ENCODE results near the gene IGHMBP2. TPM values are rescaled to one million over a fixed set of nuclear protein-coding genes. Genes with fewer than 3 reads are reported as not detected.
"Not testable (repeated sequence)": the region's sequence is repeated elsewhere in the genome, so short reads cannot be mapped to it uniquely, and the experiment has no call there.

The IGHMBP2 gene
- total RNA-seq (2014; rRNA removed; shearing (Covaris generic)) = 24.8 and 27.6 TPM in 2 replicates
- polyA plus RNA-seq (2015; cell fraction: cytosol; rRNA removed) = 46.4 and 53.1 TPM in 2 replicates
- 131 and 141 TPM in 2 replicates for polyA plus RNA-seq (2015; cell fraction: nucleus; rRNA removed)

- DNase-seq (ENCODE audit: low read depth, low spot score) = peak; percentile 93
- in situ Hi-C loops (cut with HindIII; ENCODE audit: low pct_unique_long_range_greater_than_20kb, low sequenced_read_pairs) = no loop called here
Observed at GRCh38 chr11:68903288-68904247, at the start of gene IGHMBP2, which contains the start of gene MRPL21. Gene IGHMBP2, plus strand, starts transcription at chr11:68903891. Its CDS starts 62 bp downstream, at chr11:68903953. Gene MRPL21, minus strand, starts transcription at chr11:68903832. Its CDS starts 22 bp downstream, at chr11:68903810.

GRCh38 chr11:68854273-68854958 is 49.3 kb upstream of the IGHMBP2 start:
- DNase-seq (ENCODE audit: low read depth, low spot score) = no peak
- in situ Hi-C loops (cut with HindIII; ENCODE audit: low pct_unique_long_range_greater_than_20kb, low sequenced_read_pairs) = no loop called here

DNA sequence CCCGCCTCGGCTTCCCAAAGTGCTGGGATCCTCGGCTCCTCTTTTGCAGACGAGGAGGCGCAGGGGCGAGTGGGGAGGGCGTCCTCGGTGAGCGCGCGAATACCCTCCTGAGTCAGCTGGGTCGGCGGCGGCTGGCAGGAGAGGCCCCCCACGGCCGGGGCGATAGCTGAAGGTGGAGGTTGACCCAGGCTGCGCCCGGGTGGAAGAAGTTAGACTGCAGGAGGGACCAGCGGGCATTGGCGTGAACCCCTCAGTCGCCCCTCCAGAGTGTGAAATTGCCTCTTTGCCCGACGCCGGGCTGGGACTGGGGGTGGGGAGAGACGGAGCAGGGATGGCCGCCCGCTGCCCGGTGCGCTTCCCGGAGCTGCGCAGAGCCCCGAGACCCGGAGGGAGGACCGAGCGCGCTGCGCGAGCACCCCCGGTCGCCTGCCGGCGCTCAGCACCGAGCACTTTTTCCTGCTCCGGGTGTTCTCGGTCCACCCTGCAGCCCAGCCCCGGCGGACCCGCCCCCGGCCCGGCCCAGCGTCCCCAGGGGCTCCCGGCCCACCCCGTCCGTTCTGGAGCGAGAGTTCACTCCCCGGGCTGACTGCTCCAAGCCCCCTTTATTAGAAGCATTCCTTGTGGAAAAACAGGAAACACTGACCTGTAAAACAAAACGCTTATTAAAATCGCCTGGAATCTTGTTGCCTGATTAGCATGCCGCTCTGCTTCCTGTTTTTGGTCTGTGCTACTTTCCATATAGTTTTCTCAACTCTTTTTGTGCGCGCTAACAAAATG is 48.3 kb upstream of the IGHMBP2 start:
- no peak for DNase-seq (ENCODE audit: low read depth, low spot score)
- in situ Hi-C loops (cut with HindIII; ENCODE audit: low pct_unique_long_range_greater_than_20kb, low sequenced_read_pairs) = no loop called here

DNA sequence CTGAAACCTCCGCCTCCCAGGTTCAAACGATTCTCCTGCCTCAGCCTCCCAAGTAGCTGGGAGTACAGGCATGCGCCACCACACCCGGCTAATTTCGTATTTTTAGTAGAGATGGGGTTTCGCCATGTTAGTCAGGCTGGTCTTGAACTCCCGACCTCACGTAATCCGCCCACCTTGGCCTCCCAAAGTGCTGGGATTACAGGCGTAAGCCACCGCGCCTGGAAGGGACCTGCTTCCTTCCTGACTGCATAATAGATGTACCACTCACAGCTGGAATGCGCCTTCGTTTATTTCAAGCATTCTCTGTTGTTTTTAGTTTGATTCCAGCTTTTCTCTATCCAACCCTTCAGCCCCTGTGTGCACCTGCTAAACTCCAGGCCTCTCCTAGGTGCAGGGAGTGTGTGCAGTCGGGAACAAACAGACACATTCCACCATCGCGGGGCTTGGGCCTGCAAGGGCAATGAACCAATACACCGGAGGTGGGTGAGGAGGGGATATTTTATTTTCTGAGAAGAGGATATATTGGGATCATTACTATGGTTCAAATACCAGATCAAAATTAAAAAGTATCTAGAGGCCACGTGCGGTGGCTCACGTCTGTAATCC is 47.2 kb upstream of the IGHMBP2 start:
- DNase-seq (ENCODE audit: low read depth, low spot score); in situ Hi-C loops (cut with HindIII; ENCODE audit: low pct_unique_long_range_greater_than_20kb, low sequenced_read_pairs): not testable (repeated sequence)

DNA sequence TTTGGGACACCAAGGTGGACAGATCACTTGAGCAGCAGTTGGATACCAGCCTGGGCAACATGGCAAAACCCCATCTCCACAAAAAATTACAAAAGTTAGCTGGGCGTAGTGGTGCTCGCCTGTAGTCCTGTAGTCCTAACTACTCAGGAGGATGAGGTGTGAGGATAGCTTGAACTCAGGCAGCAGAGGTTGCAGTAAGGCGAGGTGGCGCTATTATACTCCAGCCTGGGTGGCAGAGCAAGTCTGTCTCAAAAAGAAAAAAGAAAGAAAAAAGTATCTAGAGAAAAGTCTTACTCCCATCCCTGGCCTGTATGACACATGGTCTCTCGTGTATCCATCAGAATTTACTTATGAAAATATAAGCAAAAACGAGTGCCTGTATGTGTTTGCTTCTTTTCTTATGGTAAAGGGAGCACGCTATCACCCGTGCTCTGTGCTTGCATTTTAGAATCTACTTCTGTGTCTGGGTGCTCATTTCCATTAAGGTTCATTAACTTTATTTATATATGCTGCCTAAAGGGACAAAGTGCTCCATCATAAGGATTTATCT is 46.6 kb upstream of the IGHMBP2 start:
- in situ Hi-C loops (cut with HindIII; ENCODE audit: low pct_unique_long_range_greater_than_20kb, low sequenced_read_pairs) = no loop called here
- DNase-seq (ENCODE audit: low read depth, low spot score) = no peak

DNA sequence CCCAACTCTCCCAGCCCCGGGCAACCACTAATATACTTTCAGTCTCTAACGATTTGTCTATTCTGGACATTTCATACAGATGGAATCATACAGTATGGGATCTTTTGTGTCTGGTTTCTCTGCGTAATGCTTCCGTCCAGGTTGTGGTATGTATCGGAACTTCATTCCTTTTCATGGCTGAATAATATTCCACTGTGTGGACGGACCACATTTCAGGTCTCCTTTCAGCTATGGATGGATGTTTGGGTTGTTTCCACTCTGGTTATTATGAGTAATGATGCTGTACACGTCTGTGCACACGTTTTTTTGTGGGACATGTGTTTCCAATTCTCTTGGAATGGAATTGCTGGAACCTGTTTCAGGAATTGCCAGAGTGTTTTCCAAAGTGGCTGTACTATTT is 44.6 kb upstream of the IGHMBP2 start:
- no peak for DNase-seq (ENCODE audit: low read depth, low spot score)
- in situ Hi-C loops (cut with HindIII; ENCODE audit: low pct_unique_long_range_greater_than_20kb, low sequenced_read_pairs) = no loop called here

DNA sequence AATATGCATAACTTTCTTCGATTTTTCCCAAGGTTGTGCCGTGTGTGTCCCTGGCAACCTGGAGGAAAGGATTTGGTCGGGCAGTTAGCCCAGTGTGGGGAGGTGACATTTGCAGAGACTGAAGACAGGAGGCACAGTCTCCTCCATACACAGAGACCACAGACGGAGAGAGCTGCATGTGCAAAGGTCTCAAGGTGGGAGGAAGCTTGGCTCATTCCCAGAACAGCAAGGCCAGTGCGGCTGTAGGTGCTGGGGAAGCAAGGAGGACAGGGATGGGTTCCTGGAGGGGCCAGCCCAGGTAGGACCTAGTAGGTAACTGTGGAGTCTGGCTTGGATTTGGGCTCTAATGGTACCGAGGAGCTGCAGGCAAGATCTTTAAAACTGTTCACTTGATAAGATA is 41.3 kb upstream of the IGHMBP2 start:
- DNase-seq (ENCODE audit: low read depth, low spot score) = no peak
- in situ Hi-C loops (cut with HindIII; ENCODE audit: low pct_unique_long_range_greater_than_20kb, low sequenced_read_pairs) = no loop called here

DNA sequence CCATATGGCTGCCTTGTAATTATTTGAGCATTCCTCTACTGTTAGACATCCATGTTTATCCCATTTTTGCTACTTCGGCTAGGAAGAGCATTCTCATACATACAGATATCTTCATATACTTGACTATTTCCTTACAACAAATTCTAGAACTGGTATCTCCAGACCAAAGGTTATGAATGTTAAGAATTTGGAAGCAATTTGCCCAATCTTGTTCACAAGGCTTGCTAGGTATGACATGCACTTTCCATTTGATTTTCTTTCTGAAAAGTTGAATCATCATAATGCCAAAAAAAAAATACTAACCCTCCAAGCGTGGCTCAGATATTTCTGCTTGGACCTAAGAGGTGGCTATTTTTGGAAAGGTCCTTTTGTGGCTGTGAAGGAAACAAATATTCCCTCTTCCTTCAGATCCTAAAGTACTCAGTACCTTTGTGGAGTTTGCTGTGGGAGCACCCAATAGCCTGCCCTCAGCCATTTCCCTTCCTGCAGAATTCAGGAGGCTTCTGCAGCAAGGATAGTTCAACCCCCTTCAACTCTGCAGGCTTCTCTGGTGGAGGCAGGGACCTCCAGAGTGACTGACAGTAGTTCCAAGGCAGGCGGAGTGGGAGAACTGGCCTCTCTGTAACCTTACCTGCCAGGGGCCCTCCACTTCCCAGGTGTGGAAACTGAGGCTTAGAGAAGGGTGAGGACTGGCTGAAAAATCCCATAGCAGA is 40.0 kb upstream of the IGHMBP2 start:
- in situ Hi-C loops (cut with HindIII; ENCODE audit: low pct_unique_long_range_greater_than_20kb, low sequenced_read_pairs) = no loop called here
- DNase-seq (ENCODE audit: low read depth, low spot score) = no peak

- DNase-seq (ENCODE audit: low read depth, low spot score) = no peak
- in situ Hi-C loops (cut with HindIII; ENCODE audit: low pct_unique_long_range_greater_than_20kb, low sequenced_read_pairs) = no loop called here
Observed at GRCh38 chr11:68865241-68865640, 38.5 kb upstream of the IGHMBP2 start.

GRCh38 chr11:68867066-68867465 is 36.6 kb upstream of the IGHMBP2 start:
- no peak for DNase-seq (ENCODE audit: low read depth, low spot score)
- in situ Hi-C loops (cut with HindIII; ENCODE audit: low pct_unique_long_range_greater_than_20kb, low sequenced_read_pairs) = no loop called here

DNA sequence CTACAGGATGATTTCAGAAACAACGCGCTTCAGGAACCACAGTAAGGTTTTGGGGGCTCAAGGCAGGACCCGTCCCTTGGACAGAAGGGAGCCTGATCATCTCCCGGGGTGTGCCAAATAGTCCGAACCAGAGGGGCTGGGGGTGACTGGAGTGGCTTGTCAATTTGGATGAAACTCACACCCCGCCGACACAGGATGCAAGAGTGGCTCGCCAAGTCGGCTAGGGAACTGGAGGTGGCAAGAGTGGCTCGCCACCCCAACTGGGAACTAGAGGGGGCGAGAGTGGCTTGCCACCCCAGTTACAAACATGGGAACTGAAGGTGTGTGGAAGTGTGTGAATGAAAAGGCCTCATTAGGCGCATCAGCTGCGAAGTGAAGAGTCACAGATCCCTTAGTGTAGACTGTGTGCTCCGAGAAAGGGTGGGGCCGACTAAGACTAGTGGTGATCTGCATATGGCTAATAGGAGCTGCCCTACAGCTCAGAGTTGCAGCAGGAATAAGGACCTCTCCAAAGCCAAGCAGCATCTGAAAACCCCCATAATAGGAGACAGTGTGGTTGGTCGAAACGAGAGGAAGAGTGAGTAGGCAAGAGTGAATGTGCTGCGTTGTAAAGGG is 35.4 kb upstream of the IGHMBP2 start:
- no peak for DNase-seq (ENCODE audit: low read depth, low spot score)

GRCh38 chr11:68870470-68870869 is 33.2 kb upstream of the IGHMBP2 start:
- in situ Hi-C loops (cut with HindIII; ENCODE audit: low pct_unique_long_range_greater_than_20kb, low sequenced_read_pairs) = no loop called here

More for the DNA sequence above, 35.4 kb upstream of the IGHMBP2 start:
- in situ Hi-C loops (cut with HindIII; ENCODE audit: low pct_unique_long_range_greater_than_20kb, low sequenced_read_pairs) = no loop called here

DNA sequence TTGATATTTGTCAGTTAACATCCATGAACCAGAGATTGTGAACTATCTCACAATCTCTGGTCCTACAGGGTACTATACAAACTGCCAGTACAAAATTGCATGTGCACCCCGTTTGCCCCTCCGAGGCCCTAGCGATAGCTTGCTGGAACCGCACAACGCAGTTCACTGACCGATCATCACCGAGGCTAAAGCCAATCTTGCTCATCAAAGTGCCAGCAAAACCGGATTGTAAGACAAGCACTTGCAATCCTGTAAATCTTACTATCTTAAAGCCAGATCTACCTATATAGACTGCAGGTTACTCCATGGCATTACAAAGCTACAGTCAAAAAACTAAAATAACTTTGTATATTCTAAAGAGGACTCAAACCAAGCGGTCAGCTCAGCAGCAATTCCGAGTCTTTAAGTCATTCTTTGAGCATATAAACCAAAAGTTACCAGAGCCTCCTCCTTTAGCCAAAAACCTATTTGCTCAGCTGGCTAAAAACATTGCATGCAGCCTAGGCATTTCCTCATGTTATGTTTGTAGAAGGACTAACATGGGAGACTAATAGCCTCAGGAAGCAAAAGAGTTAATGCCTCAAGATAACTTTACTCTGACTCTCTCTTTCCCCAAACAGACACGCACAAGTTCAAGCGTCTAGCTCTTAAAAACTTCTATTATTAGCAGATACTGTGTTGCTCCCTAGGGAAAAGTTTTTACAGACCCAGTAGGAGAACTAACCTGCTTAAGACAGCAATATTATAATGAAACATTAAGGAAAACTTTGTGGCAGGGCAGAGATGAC is 31.3 kb upstream of the IGHMBP2 start:
- in situ Hi-C loops (cut with HindIII; ENCODE audit: low pct_unique_long_range_greater_than_20kb, low sequenced_read_pairs) = no loop called here
- DNase-seq (ENCODE audit: low read depth, low spot score) = no peak

More at GRCh38 chr11:68870470-68870869, 33.2 kb upstream of the IGHMBP2 start:
- peak; percentile 43 for DNase-seq (ENCODE audit: low read depth, low spot score)

- no peak for DNase-seq (ENCODE audit: low read depth, low spot score)
- in situ Hi-C loops (cut with HindIII; ENCODE audit: low pct_unique_long_range_greater_than_20kb, low sequenced_read_pairs) = no loop called here
Observed at GRCh38 chr11:68878022-68878421, 25.7 kb upstream of the IGHMBP2 start.

GRCh38 chr11:68880851-68881250 is 22.8 kb upstream of the IGHMBP2 start:
- no peak for DNase-seq (ENCODE audit: low read depth, low spot score)
- in situ Hi-C loops (cut with HindIII; ENCODE audit: low pct_unique_long_range_greater_than_20kb, low sequenced_read_pairs) = no loop called here
